H1 (cell line): Measurements from ENCODE around the gene GTPBP6. TPM values are rescaled to one million over a fixed set of nuclear protein-coding genes. Genes with fewer than 3 reads are reported as not detected.

Source experiments
- CREB1 ChIP-seq: IDR thresholded peaks from 2 replicates; pipeline ENCODE4 v1.6.1; 2012; ENCODE audit warnings: inconsistent platforms
- JUND ChIP-seq: IDR thresholded peaks from 2 replicates; pipeline ENCODE4 v1.6.1; 2011; ENCODE audit warnings: mild to moderate bottlenecking, improper control_type of control experiment, low read length
- MAFK ChIP-seq: IDR thresholded peaks from 2 replicates; pipeline ENCODE4 v1.6.1; 2012; ENCODE audit warnings: low read depth, mild to moderate bottlenecking, improper control_type of control experiment, low read length
- SIN3A ChIP-seq, 2 experiments: IDR thresholded peaks in 1 of 2; conservative IDR thresholded peaks in 1 of 2; 2 replicates each; pipeline ENCODE4 v1.6.1; 2011 to 2012; ENCODE audit warnings: low read length in 2 of 2, improper control_type of control experiment in 1 of 2, low read depth in 1 of 2, mild to moderate bottlenecking in 1 of 2
- TAF7 ChIP-seq: optimal IDR thresholded peaks from 2 replicates; pipeline ENCODE3; 2011; ENCODE audit warnings: low read depth, mild to moderate bottlenecking, inconsistent platforms, low read length, moderate library complexity, borderline replicate concordance
- TCF12 ChIP-seq: IDR thresholded peaks from 2 replicates; pipeline ENCODE4 v1.6.1; 2011; ENCODE audit warnings: low read depth, mild to moderate bottlenecking, low read length
- polyA plus RNA-seq, 7 experiments: library from polyadenylated mRNA; depleted of rRNA in 3 of 7; stranded (reverse) in 5 of 7; unstranded in 2 of 7; fragments of >200 nt in 5 of 7; fragments of 200-250 nt in 2 of 7; gene quantifications; 1 replicate in 5 of 7; 2 replicates in 1 of 7; 4 replicates in 1 of 7; pipeline versions ENCODE4 v1.2.1 to v1.2.3, GENCODE V29; 2011 to 2013; ENCODE audit warnings: missing spikeins in 2 of 7, mixed read lengths in 2 of 7
- total RNA-seq: library from RNA; stranded (reverse); fragmentation: NEBNext Ultra II Directional; extraction: Animal tissue kit (Norgen Biotek cat#: 25700); gene quantifications from 2 replicates; pipeline ENCODE4 v1.2.1, GENCODE V29; 2021
- TF ChIP-seq, protein P1 (sequence below): fragments of 300-600 bp; sonication (generic); IDR thresholded peaks from 2 replicates; pipeline ENCODE4 v1.7.1; 2012; ENCODE audit warnings: low read length, moderate library complexity, mild to moderate bottlenecking, inconsistent platforms; ENCODE audit not compliant: insufficient replicate concordance

GTPBP6 gene
- total and polyA plus RNA-seq, 2 of the 8 experiments (the other 6 are each of a cell fraction or from before 2014, with no cell fraction given), result 33.9 to 57.1 TPM

DNA sequence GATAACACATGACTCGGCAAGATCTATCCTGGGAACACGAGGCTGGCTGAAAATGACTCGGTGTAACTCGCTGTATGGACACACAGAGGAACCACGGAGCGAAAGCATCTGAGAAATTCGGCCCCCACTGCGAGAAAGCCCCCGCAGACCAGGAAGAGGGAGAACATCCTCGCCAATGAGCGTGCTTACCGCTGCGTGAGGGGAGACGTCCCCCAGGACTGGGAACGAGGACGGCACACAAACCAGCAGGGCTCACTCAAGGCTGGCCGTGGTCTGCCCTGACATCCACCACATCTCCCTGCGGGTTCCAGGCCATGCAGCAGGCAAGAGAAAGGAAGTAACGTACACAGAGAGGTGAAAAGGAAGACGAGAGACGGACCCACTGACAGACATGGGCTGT lies 17.6 kb upstream of the GTPBP6 start (continued):
- TF ChIP-seq, protein P1, sequence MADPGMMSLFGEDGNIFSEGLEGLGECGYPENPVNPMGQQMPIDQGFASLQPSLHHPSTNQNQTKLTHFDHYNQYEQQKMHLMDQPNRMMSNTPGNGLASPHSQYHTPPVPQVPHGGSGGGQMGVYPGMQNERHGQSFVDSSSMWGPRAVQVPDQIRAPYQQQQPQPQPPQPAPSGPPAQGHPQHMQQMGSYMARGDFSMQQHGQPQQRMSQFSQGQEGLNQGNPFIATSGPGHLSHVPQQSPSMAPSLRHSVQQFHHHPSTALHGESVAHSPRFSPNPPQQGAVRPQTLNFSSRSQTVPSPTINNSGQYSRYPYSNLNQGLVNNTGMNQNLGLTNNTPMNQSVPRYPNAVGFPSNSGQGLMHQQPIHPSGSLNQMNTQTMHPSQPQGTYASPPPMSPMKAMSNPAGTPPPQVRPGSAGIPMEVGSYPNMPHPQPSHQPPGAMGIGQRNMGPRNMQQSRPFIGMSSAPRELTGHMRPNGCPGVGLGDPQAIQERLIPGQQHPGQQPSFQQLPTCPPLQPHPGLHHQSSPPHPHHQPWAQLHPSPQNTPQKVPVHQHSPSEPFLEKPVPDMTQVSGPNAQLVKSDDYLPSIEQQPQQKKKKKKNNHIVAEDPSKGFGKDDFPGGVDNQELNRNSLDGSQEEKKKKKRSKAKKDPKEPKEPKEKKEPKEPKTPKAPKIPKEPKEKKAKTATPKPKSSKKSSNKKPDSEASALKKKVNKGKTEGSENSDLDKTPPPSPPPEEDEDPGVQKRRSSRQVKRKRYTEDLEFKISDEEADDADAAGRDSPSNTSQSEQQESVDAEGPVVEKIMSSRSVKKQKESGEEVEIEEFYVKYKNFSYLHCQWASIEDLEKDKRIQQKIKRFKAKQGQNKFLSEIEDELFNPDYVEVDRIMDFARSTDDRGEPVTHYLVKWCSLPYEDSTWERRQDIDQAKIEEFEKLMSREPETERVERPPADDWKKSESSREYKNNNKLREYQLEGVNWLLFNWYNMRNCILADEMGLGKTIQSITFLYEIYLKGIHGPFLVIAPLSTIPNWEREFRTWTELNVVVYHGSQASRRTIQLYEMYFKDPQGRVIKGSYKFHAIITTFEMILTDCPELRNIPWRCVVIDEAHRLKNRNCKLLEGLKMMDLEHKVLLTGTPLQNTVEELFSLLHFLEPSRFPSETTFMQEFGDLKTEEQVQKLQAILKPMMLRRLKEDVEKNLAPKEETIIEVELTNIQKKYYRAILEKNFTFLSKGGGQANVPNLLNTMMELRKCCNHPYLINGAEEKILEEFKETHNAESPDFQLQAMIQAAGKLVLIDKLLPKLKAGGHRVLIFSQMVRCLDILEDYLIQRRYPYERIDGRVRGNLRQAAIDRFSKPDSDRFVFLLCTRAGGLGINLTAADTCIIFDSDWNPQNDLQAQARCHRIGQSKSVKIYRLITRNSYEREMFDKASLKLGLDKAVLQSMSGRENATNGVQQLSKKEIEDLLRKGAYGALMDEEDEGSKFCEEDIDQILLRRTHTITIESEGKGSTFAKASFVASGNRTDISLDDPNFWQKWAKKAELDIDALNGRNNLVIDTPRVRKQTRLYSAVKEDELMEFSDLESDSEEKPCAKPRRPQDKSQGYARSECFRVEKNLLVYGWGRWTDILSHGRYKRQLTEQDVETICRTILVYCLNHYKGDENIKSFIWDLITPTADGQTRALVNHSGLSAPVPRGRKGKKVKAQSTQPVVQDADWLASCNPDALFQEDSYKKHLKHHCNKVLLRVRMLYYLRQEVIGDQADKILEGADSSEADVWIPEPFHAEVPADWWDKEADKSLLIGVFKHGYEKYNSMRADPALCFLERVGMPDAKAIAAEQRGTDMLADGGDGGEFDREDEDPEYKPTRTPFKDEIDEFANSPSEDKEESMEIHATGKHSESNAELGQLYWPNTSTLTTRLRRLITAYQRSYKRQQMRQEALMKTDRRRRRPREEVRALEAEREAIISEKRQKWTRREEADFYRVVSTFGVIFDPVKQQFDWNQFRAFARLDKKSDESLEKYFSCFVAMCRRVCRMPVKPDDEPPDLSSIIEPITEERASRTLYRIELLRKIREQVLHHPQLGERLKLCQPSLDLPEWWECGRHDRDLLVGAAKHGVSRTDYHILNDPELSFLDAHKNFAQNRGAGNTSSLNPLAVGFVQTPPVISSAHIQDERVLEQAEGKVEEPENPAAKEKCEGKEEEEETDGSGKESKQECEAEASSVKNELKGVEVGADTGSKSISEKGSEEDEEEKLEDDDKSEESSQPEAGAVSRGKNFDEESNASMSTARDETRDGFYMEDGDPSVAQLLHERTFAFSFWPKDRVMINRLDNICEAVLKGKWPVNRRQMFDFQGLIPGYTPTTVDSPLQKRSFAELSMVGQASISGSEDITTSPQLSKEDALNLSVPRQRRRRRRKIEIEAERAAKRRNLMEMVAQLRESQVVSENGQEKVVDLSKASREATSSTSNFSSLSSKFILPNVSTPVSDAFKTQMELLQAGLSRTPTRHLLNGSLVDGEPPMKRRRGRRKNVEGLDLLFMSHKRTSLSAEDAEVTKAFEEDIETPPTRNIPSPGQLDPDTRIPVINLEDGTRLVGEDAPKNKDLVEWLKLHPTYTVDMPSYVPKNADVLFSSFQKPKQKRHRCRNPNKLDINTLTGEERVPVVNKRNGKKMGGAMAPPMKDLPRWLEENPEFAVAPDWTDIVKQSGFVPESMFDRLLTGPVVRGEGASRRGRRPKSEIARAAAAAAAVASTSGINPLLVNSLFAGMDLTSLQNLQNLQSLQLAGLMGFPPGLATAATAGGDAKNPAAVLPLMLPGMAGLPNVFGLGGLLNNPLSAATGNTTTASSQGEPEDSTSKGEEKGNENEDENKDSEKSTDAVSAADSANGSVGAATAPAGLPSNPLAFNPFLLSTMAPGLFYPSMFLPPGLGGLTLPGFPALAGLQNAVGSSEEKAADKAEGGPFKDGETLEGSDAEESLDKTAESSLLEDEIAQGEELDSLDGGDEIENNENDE, result no peak
- no peak for TF ChIP-seq CREB1
- no peak for TF ChIP-seq TAF7
- no peak for TF ChIP-seq SIN3A (conservative IDR thresholded peaks at IDR 0.05 in 1 of 2, IDR thresholded peaks at IDR 0.05 in 1 of 2; ENCODE audit: low read depth in 1 of 2, low read length in 2 of 2)
- TF ChIP-seq MAFK, result no peak
- TF ChIP-seq TCF12, result no peak
- TF ChIP-seq JUND, result no peak
